ENCODE results near the gene CELA3B. TPM values are rescaled to one million over a fixed set of nuclear protein-coding genes. Genes with fewer than 3 reads are reported as not detected.
A peak's percentile ranks its signal among the peaks of the same experiment; 100 is the strongest.

CELA3B gene
- total RNA-seq, 2 donors from 2014 or later, result not detected

- no peak for TF ChIP-seq POLR2A (IDR thresholded peaks at IDR 0.05)
- no peak for TF ChIP-seq POLR2AphosphoS5 (IDR thresholded peaks at IDR 0.05)
- TF ChIP-seq CTCF (IDR thresholded peaks at IDR 0.05), result no peak
- intact Hi-C loops (cut with DNase I), result no loop called here
- 74% methylated on average over 6 of the region's 6 CpGs for WGBS
Observed at GRCh38 chr1:21952786-21953520, 23.9 kb upstream of the CELA3B start.

GRCh38 chr1:21955058-21955457, 21.8 kb upstream of the CELA3B start:
- 65% methylated on average over 9 of the region's 16 CpGs for WGBS
- no peak for DNase-seq (ENCODE audit: low spot score)
- TF ChIP-seq CTCF (IDR thresholded peaks at IDR 0.05) (no peak), POLR2A (IDR thresholded peaks at IDR 0.05) (no peak), POLR2AphosphoS5 (IDR thresholded peaks at IDR 0.05) (no peak)
- Histone ChIP-seq H3K4me3 (no peak overlapping the region), H3K9me3 (no peaks in the 10 kb centered on the region), H3K27ac (no peak overlapping the region), H3K4me1 (replicated peaks) (peaks cover 6% of the 10 kb centered on the region), H3K36me3 (no peaks in the 10 kb centered on the region), H3K27me3 (replicated peaks; ENCODE audit: insufficient read depth) (no peaks in the 10 kb centered on the region)
- intact Hi-C loops (cut with DNase I), result no loop called here

More at GRCh38 chr1:21952786-21953520, 23.9 kb upstream of the CELA3B start:
- no peak for DNase-seq (ENCODE audit: low spot score)
- Histone ChIP-seq H3K4me3 (no peak overlapping the region), H3K36me3 (no peaks in the 10 kb centered on the region), H3K4me1 (replicated peaks) (peaks cover 6% of the 10 kb centered on the region), H3K27me3 (replicated peaks; ENCODE audit: insufficient read depth) (no peaks in the 10 kb centered on the region), H3K9me3 (no peaks in the 10 kb centered on the region), H3K27ac (no peak overlapping the region)

GRCh38 chr1:21955501-21956281, 21.1 kb upstream of the CELA3B start:
- no peaks in the 10 kb centered on the region for H3K9me3 ChIP-seq
- no peaks in the 10 kb centered on the region for H3K27me3 ChIP-seq (replicated peaks; ENCODE audit: insufficient read depth)
- H3K27ac ChIP-seq, result no peak overlapping the region
- no peaks in the 10 kb centered on the region for H3K36me3 ChIP-seq
- TF ChIP-seq CTCF (IDR thresholded peaks at IDR 0.05), result no peak
- no peak for TF ChIP-seq POLR2AphosphoS5 (IDR thresholded peaks at IDR 0.05)
- no peak for TF ChIP-seq POLR2A (IDR thresholded peaks at IDR 0.05)
- no peak overlapping the region for H3K4me3 ChIP-seq
- DNase-seq (ENCODE audit: low spot score), result no peak
- H3K4me1 ChIP-seq (replicated peaks), result peaks cover 6% of the 10 kb centered on the region
- intact Hi-C loops (cut with DNase I), result no loop called here
- whole genome bisulfite sequencing, result 64% methylated on average over 9 of the region's 9 CpGs

GRCh38 chr1:21956720-21957552, 19.9 kb upstream of the CELA3B start:
- Histone ChIP-seq H3K36me3 (no peaks in the 10 kb centered on the region), H3K27ac (peak overlapping the region; percentile 53 to 67), H3K4me1 (replicated peaks) (peaks cover 6% of the 10 kb centered on the region), H3K27me3 (replicated peaks; ENCODE audit: insufficient read depth) (no peaks in the 10 kb centered on the region), H3K4me3 (no peak overlapping the region), H3K9me3 (no peaks in the 10 kb centered on the region)
- WGBS, result 34% methylated on average over 17 of the region's 18 CpGs
- DNase-seq (ENCODE audit: low spot score), result peak; percentile 93
- intact Hi-C loops (cut with DNase I), result no loop called here
- TF ChIP-seq POLR2A (IDR thresholded peaks at IDR 0.05) (peak; percentile 29), POLR2AphosphoS5 (IDR thresholded peaks at IDR 0.05) (peak; percentile 94), CTCF (IDR thresholded peaks at IDR 0.05) (peak in 1 of 4 experiments; percentile 28)

Data from prostate gland (tissue), 2 donors.